Measurements from ENCODE around the gene ADAP1. TPM values are rescaled to one million over a fixed set of nuclear protein-coding genes. Genes with fewer than 3 reads are reported as not detected.

Gene ADAP1
- total RNA-seq, 1 experiment from 2014 or later, result 173 TPM

DNA sequence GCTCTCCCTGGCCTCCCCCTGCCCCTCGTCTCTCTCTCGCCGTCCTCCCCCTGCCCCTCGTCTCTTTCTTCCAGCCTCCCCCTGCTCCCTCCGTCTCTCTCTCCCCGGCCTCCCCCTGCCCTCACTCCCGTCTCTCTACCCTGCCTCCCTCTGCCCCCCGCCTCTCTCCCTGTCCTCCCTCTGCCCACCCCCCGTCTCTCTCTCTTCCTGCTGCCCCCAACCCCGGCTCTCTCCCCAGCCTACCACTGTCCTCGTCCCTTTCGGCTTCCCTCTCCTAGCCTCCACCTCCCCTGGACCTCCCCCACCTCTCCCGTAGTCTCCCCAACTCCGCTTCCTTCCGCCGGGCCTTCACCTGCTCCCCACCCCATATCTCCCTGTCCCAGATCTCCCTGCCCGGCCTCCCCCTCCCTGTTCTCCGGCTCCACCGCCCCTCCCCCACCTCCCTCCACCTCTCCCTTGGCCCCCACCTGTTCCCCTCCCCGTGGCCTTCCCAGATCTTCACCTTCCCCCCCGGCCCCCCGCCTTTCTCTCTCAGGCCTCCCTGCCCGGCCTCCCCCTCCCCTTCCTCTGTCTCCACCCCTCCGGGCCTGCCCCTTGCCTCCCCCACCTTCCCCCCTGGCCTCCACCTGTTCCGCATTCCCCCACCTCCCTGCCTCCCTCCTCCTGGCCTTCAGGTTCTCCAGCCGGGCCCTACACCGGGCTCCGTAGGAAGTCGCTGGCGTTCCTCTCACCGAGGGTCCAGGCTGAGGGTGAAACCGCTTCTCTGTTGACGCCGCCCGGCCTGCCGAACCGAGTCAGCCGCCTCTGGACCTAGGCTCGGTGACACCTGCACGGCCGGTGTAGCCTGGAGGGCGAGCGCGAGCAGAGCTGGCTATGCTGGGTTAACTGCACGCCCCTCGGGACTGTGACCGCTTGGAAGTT, 76.9 kb downstream of the ADAP1 start:
- DNase-seq, result peak; percentile 86
- intact Hi-C loops (cut with micrococcal nuclease; ENCODE audit: unreplicated experiment), result loop anchor here (10.0 kb wide), 1 partner anchor 553 kb away; no protein-coding TSS in a partner anchor

DNA sequence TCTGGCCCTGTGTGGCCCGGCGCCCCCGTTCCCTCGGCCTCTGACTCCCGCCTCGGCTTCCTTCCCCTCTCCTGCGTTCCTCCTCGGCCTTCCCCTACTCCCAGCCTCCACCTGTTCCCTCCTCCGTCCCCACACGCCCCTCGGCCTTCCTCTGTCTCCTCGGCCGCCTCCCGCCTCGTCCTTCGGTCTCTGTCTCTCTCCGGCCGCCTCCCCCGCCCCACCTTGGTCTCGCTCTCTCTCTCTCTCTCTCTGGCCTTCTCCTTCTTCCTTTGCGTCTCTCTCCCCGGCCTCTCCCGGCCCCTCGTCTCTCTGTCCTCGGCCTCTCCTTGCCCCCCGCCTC, 77.5 kb downstream of the ADAP1 start:
- CTCF ChIA-PET, result interaction anchor here (0.6 kb wide), 1 partner anchor 62 kb away, joined by 3 read pairs; no protein-coding TSS in a partner anchor
- no peaks in the 10 kb centered on the region for H3K27me3 Mint-ChIP-seq (ENCODE audit: unreplicated experiment)
- H3K36me3 Mint-ChIP-seq (ENCODE audit: insufficient read depth, unreplicated experiment), result peaks cover 85% of the 10 kb centered on the region
- no peak for TF ChIP-seq CTCF (IDR thresholded peaks at IDR 0.05; ENCODE audit: unreplicated experiment)
- BruUV-seq (replicated peaks), result no TSS peak
- no peak for DNase-seq
- peak overlapping the region; percentile 94 for H3K4me3 Mint-ChIP-seq (ENCODE audit: low read depth, unreplicated experiment)
- peaks cover 23% of the 10 kb centered on the region for H3K4me1 Mint-ChIP-seq (ENCODE audit: low read depth, unreplicated experiment)
- intact Hi-C loops (cut with micrococcal nuclease; ENCODE audit: unreplicated experiment), result loop anchor here (10.0 kb wide), 1 partner anchor 552 kb away; no protein-coding TSS in a partner anchor
- H3K9me3 Mint-ChIP-seq (ENCODE audit: low read depth, unreplicated experiment), result no peaks in the 10 kb centered on the region
- H3K27ac Mint-ChIP-seq (ENCODE audit: unreplicated experiment), result peak overlapping the region; percentile 98

More for the DNA sequence above, 76.9 kb downstream of the ADAP1 start:
- H3K27ac Mint-ChIP-seq (ENCODE audit: unreplicated experiment), result peak overlapping the region; percentile 98
- H3K4me1 Mint-ChIP-seq (ENCODE audit: low read depth, unreplicated experiment), result peaks cover 27% of the 10 kb centered on the region
- H3K4me3 Mint-ChIP-seq (ENCODE audit: low read depth, unreplicated experiment), result peak overlapping the region; percentile 94
- H3K9me3 Mint-ChIP-seq (ENCODE audit: low read depth, unreplicated experiment), result no peaks in the 10 kb centered on the region
- TF ChIP-seq CTCF (IDR thresholded peaks at IDR 0.05; ENCODE audit: unreplicated experiment), result no peak
- no peaks in the 10 kb centered on the region for H3K27me3 Mint-ChIP-seq (ENCODE audit: unreplicated experiment)
- CTCF ChIA-PET, result no interaction called here
- H3K36me3 Mint-ChIP-seq (ENCODE audit: insufficient read depth, unreplicated experiment), result peaks cover 83% of the 10 kb centered on the region
- no TSS peak for BruUV-seq (replicated peaks)

GRCh38 chr7:876077-876971, 78.2 kb downstream of the ADAP1 start, which contains the start of gene GET4:
GET4 (plus strand) TSS chr7:876554; CDS start chr7:876646, 92 bp downstream.
- Mint-ChIP-seq H3K27ac (ENCODE audit: unreplicated experiment) (peak within 1 kb of the TSS; percentile 98), H3K9me3 (ENCODE audit: low read depth, unreplicated experiment) (no peaks in the 10 kb centered on the region), H3K4me1 (ENCODE audit: low read depth, unreplicated experiment) (peaks cover 19% of the 10 kb centered on the region), H3K36me3 (ENCODE audit: insufficient read depth, unreplicated experiment) (peaks cover 81% of the 10 kb centered on the region), H3K27me3 (ENCODE audit: unreplicated experiment) (no peaks in the 10 kb centered on the region), H3K4me3 (ENCODE audit: low read depth, unreplicated experiment) (peak within 1 kb of the TSS; percentile 94)
- TF ChIP-seq CTCF (IDR thresholded peaks at IDR 0.05; ENCODE audit: unreplicated experiment), result no peak
- peak; percentile 100 for DNase-seq
- intact Hi-C loops (cut with micrococcal nuclease; ENCODE audit: unreplicated experiment), result loop anchor here (10.0 kb wide), 1 partner anchor 552 kb away; no protein-coding TSS in a partner anchor
- BruUV-seq (replicated peaks), result no TSS peak
- CTCF ChIA-PET, result interaction anchor here (0.6 to 1.2 kb wide), 5 partner anchors 60 to 581 kb away, joined by 3 to 4 read pairs (median 3); partner anchors contain the start of gene ADAP1

- TF ChIP-seq CTCF (IDR thresholded peaks at IDR 0.05; ENCODE audit: unreplicated experiment), result no peak
- CTCF ChIA-PET, result interaction anchor here (0.6 to 1.2 kb wide), 5 partner anchors 59 to 1655 kb away, joined by 3 to 6 read pairs (median 3); partner anchors contain the start of gene ADAP1
- no peaks in the 10 kb centered on the region for H3K27me3 Mint-ChIP-seq (ENCODE audit: unreplicated experiment)
- intact Hi-C loops (cut with micrococcal nuclease; ENCODE audit: unreplicated experiment), result loop anchor here (10.0 kb wide), 1 partner anchor 551 kb away; no protein-coding TSS in a partner anchor
- no peak overlapping the region for H3K27ac Mint-ChIP-seq (ENCODE audit: unreplicated experiment)
- H3K4me3 Mint-ChIP-seq (ENCODE audit: low read depth, unreplicated experiment), result peak overlapping the region; percentile 94
- BruUV-seq (replicated peaks), result TSS peak; percentile 57
- no peaks in the 10 kb centered on the region for H3K9me3 Mint-ChIP-seq (ENCODE audit: low read depth, unreplicated experiment)
- H3K36me3 Mint-ChIP-seq (ENCODE audit: insufficient read depth, unreplicated experiment), result peaks cover 84% of the 10 kb centered on the region
- peaks cover 19% of the 10 kb centered on the region for H3K4me1 Mint-ChIP-seq (ENCODE audit: low read depth, unreplicated experiment)
- no peak for DNase-seq
Observed at GRCh38 chr7:875476-876076, 78.9 kb downstream of the ADAP1 start.

Data from Calu3 (cell line).